Inflammatory macrophage (primary cell): ENCODE measurements around the gene AGBL1.

ENCODE experiments used
- DNase-seq, 2 donors: peaks; one replicate each; pipeline ENCODE4 v3.0.0-alpha.2; 2020 to 2022

Gene AGBL1

DNA sequence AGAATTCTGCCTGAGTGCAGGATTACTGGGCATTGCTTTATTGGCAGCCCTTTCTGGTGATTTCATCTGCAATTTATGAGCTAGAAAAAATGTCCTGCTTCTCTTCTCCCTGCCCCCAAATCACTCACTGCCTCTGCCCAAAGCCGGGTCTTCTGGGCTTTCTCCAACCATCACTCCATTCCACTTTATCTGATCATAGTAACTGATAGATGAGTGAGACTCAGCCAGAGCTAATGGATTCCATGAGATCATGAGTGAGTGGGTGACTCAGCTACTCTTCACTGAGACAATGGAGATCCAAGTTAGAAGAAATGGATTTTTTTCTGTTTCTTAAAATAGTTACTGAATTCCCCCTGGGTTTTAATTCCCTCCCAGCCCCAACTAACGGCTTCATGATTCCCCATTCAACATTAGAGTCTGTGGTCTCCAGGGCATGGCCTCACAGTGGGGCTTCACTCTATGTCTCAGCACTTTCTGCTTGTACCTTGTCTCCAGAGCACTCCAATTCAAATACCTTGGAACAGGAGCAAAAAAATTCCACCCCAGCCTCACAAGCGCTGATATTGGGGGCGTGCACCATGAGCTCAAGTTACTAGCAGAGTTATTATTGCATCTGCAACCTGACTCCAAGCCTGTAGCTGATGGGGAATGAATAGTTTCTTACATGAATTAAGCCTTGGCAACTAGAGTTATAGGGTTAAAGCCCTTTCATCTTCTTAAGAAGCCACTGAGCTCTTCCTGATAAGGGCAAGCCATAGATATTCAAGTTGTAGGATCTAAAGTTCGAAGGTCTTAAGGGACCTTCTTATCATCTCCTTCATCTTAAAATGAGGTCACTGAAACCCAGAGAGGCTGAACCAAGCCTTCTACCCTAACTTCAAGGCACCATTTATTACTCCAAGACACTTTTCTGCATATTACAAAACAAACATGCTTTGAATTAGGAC is 85.9 kb downstream of the AGBL1 start:
- DNase-seq: no peak

DNA sequence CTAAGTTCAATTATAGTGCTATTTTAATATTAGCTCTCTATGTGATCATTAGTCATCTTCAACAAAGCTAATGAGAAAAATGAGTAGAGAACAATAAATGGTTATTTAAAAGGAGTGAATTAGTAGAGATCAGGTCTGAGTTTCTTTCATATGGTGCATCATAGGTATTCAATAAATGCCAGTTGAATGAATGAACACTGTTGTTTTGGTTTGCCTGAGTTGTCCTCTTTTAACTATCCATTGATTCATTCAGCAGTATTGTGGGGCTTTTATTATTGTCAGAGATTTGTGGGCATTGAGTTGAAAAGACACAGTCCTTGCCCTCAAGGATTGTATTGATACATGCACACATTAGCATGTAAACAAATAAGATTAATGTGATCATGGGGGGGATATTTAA is 88.2 kb downstream of the AGBL1 start:
- DNase-seq: no peak

DNA sequence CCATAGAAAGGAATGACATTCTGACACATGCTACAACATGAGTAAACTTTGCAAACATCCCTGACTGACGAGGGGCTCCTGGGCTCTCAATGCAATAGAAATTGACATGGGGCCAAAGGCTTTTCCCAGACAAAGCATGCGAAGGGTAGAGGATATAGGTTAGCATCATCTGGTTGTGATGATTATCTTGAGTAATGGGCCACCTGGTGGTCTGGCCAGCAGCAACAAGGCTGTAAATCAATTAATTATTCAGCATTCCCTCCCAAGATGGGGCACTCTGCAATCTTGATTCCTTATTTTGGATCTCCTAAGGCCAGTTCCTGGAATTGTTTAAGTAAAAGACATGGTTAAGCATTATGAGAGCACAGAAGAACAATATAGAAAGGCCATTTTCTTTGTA is 99.2 kb downstream of the AGBL1 start:
- DNase-seq: no peak

GRCh38 chr15:86183596-86184491 is 104.2 kb downstream of the AGBL1 start:
- DNase-seq: no peak

GRCh38 chr15:86193716-86194380 is 114.2 kb downstream of the AGBL1 start:
- DNase-seq: no peak

- no peak for DNase-seq
These were observed 118.1 kb downstream of the AGBL1 start for GRCh38 chr15:86197770-86198169.

DNA sequence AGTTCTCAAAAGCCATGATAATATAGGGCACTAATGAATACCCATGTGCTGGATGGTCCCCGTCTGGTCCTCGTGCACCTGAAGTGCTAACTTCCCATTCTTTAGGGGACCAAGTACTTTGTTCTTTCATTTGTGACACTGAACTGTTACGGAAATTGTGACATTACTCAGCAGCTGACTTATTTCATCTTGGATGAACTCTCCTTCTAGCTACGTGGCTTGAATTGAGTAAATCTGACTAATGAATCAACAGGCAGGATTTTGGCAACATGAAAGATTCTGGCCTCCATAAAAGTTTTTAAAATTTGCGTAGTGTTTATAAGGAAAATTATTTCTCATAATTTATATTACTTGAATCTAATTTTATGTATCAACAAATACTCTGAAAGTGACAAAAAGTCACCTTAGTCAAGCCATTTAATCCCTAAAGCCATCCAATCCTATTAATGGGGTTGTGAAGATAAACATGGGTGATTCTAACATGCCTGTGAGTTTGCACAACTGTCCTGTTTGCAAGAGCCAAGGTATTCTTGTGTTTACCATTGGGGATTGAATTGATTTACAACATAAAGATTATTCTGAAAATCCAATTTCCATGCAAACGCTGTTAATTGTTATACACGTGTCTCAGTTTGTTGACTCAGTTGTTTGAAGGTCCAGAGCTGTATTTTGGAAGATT is 119.9 kb downstream of the AGBL1 start:
- no peak for DNase-seq

DNA sequence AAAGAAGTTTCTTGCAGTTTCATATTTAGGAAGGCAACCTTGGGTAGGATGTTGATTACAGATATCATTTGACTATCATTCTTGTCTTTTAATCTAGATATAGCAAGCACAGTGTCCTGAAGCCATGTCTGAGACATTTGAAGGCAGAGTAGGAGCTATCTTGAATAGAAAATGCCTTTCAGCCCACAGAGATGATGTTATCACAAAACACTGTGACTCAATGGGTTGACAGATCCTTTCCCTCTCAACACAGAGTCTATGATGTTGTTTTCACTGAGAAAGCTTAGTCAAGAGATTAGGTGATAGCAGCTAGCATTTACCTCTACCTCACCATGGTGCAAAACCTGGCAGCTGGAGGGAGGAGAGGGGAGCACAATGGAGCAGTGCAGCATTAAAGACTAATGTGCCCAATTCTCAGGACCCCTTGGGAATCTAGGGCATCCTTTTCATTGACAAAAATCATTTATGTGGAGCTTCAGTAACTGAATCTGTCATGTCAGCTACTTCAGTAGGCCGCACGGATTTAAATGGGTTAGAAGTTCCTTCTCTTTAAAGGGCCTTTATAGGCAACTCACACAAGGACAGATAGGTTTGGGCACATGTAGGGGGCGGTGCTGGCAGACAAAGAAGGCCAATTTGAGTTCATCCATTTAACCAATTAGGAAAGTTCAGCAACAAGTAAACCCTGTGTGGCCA is 121.8 kb downstream of the AGBL1 start:
- DNase-seq: no peak

- no peak for DNase-seq
These were observed 123.8 kb downstream of the AGBL1 start for GRCh38 chr15:86203462-86203861.

GRCh38 chr15:86205096-86205495 is 125.4 kb downstream of the AGBL1 start:
- no peak for DNase-seq

DNA sequence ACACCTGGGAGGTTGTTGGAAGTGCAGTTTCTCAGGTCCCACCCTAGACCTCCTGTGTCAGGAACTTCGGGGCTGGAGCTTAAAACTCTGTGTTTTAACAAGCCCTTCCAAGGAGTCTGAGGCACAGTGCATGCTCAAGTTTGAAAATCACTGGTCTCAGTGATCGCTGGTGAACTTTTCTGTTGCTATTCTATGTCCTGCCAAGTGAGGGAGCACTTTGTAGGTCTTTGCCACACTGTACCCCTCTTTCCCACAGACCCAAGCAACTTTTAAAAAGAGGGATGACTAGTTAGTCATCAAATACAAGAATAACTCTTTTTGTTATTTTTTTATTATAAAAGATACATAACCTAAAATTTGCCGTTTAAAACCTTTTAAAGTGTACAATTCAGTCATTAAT is 133.7 kb downstream of the AGBL1 start:
- no peak for DNase-seq

- DNase-seq: no peak
These were observed 134.2 kb downstream of the AGBL1 start for GRCh38 chr15:86213888-86214287.

DNA sequence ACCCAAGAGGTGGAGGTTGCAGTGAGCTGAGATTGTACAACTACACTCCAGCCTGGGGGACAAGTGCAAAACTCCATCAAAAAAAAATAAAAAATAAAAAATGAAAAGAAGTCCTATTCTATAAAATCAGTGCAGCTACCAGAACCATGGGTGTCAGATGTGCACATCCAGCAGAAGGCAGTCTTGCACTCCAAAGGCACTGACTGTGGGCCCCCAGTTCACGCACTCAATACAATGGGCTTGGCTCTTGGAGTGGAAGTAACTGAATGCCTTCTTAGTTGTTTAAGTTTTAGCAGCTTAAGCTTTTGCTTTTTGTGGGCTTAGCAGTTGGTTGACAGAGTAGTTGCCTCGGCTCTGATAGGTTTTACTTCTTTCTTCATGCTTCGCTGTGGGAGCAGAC is 141.4 kb downstream of the AGBL1 start:
- DNase-seq: no peak

DNA sequence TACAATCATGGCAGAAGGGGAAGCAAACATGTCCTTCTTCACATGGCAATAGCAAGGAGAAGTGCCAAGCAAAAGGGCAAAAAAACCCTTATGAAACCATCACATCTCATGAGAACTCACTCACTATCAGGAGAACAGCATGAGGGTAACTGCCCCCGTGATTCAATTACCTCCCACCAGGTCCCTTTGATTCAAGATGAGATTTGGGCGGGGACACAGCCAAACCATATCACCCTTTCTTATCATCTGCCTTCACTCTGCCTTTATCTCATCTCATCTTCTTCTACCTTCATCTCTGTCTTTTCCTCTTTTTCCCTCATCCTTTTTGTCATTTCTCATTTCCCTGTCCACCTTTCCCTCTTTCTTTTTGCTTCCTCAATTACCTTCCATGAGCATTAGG is 149.6 kb downstream of the AGBL1 start:
- DNase-seq: no peak

DNA sequence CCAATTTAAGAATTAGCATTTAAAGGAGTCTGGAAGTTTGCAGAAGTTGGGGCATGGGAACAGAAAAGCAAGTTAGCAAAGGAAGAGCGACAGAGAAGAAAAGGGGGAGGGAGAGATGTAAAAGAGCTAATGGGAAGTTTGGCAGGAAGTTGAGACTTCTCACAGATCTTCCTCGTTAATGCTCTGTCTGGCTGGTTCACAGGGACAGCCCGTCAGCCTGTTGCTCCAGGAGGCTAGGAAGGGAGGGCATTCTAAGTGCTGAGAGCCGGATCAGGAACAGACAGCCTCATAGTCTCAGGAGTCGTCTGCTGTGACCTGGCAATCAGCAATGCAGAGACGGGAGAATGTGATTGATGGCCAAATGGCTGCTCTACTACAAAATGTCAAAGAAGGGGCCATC is 150.3 kb downstream of the AGBL1 start:
- no peak for DNase-seq

GRCh38 chr15:86231864-86232721 is 152.4 kb downstream of the AGBL1 start:
- peak in 1 of 2 donors; percentile 9 for DNase-seq

DNA sequence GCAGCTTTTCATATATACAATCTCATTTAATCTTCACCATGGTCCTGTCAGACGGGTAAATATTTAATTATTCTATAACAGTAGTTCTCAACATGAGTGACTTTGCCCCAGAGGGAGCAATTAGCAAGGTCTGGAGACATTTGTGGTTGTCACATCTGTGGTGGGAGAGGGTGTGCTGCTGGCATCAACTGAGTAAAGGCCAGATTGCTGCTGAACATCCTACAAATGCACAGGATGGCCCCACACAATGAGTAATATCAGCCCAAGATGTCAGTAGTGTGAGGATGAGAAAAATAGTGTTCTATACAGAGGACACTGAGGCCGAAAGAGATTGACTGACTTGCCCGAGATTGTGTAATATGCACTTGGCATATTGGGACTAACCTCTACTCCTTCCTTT is 156.0 kb downstream of the AGBL1 start:
- DNase-seq: no peak

- DNase-seq: no peak
These were observed 156.9 kb downstream of the AGBL1 start for GRCh38 chr15:86236356-86237110.

- no peak for DNase-seq
These were observed 157.4 kb downstream of the AGBL1 start for GRCh38 chr15:86237111-86237500.
